Neural cell (in vitro differentiated cells): ENCODE results near the gene AHCTF1. TPM values are rescaled to one million over a fixed set of nuclear protein-coding genes. Genes with fewer than 3 reads are reported as not detected.

Experiments used
- H2AFZ ChIP-seq: fragments of 200-600, 300-800 bp; sonication (generic), shearing (Covaris generic); 2 replicates; pipeline ENCODE4 v1.6.0; 2014; ENCODE audit warnings: low read depth, mild to moderate bottlenecking, antibody characterized with exemption, low read length, moderate library complexity
- H3F3A ChIP-seq: fragments of 200-600 bp; shearing (Covaris generic); 2 replicates; pipeline ENCODE4 v1.6.1; 2016; ENCODE audit warnings: mild to moderate bottlenecking, moderate library complexity, mixed read lengths, antibody characterized with exemption, low read length; ENCODE audit not compliant: insufficient read depth, poor library complexity, severe bottlenecking
- H3K27ac ChIP-seq: fragments of 200-600, 300-800 bp; sonication (generic), shearing (Covaris generic); 2 replicates; pipeline ENCODE4 v1.5.1; 2014; ENCODE audit warnings: mild to moderate bottlenecking, low read length, moderate library complexity
- H3K27me3 ChIP-seq: fragments of 300-800, 200-600 bp; sonication (generic), shearing (Covaris generic); 2 replicates; pipeline ENCODE4 v1.6.0; 2014; ENCODE audit warnings: mild to moderate bottlenecking, low read depth, low read length, moderate library complexity; ENCODE audit not compliant: insufficient read depth
- H3K36me3 ChIP-seq: fragments of 300-800, 200-600 bp; sonication (generic), shearing (Covaris generic); 2 replicates; pipeline ENCODE4 v1.5.1; 2014; ENCODE audit warnings: mild to moderate bottlenecking, antibody characterized with exemption, low read length, moderate library complexity; ENCODE audit not compliant: insufficient read depth
- H3K4me2 ChIP-seq: fragments of 300-800, 200-600 bp; sonication (generic), shearing (Covaris generic); 2 replicates; pipeline ENCODE4 v1.6.0; 2014; ENCODE audit warnings: mild to moderate bottlenecking, low read length
- H3K4me3 ChIP-seq: fragments of 300-800, 200-600 bp; sonication (generic), shearing (Covaris generic); 2 replicates; pipeline ENCODE4 v1.5.1; 2014; ENCODE audit warnings: mild to moderate bottlenecking, low read length, moderate library complexity
- H3K79me2 ChIP-seq: fragments of 200-600 bp; shearing (Covaris generic); replicated peaks from 2 replicates; pipeline ENCODE4 v1.6.0; 2014; ENCODE audit warnings: mild to moderate bottlenecking, low read length, moderate library complexity; ENCODE audit not compliant: insufficient read depth
- H3K9ac ChIP-seq: fragments of 300-800, 200-600 bp; sonication (generic), shearing (Covaris generic); 2 replicates; pipeline ENCODE4 v1.6.1; 2016; ENCODE audit warnings: mild to moderate bottlenecking, low read length, mixed read lengths
- H3K9me2 ChIP-seq: fragments of 200-600 bp; shearing (Covaris generic); 2 replicates; pipeline ENCODE4 v1.6.1; 2016; ENCODE audit warnings: mild to moderate bottlenecking, low read length, mixed read lengths; ENCODE audit not compliant: insufficient read depth
- H3K9me3 ChIP-seq: fragments of 200-600, 300-800 bp; sonication (generic), shearing (Covaris generic); 2 replicates; pipeline ENCODE4 v1.6.1; 2016; ENCODE audit warnings: mild to moderate bottlenecking, mixed run types, low read length, moderate library complexity, mixed read lengths
- H4K20me1 ChIP-seq: fragments of 200-600 bp; shearing (Covaris generic); 2 replicates; pipeline ENCODE4 v1.6.1; 2016; ENCODE audit warnings: mild to moderate bottlenecking, mixed run types; ENCODE audit not compliant: insufficient read depth
- EP300 ChIP-seq: fragments of 450-650 bp; conservative IDR thresholded peaks from 2 replicates; pipeline ENCODE4 v1.6.1; 2014; ENCODE audit warnings: antibody characterized with exemption, mild to moderate bottlenecking, moderate library complexity; ENCODE audit not compliant: poor library complexity, severe bottlenecking
- EZH2 ChIP-seq: fragments of 200-600, 300-800 bp; shearing (Covaris generic), sonication (generic); IDR thresholded peaks from 2 replicates; pipeline ENCODE4 v1.6.1; 2014; ENCODE audit warnings: antibody characterized with exemption, low read length, borderline replicate concordance, mild to moderate bottlenecking; ENCODE audit not compliant: insufficient read depth, poor library complexity, severe bottlenecking
- MXI1 ChIP-seq: fragments of 450-650 bp; conservative IDR thresholded peaks from 2 replicates; pipeline ENCODE4 v1.6.1; 2014; ENCODE audit warnings: antibody characterized with exemption, mild to moderate bottlenecking; ENCODE audit not compliant: poor library complexity, severe bottlenecking
- POLR2AphosphoS5 ChIP-seq: IDR thresholded peaks from 2 replicates; pipeline ENCODE4 v1.6.1; 2012
- RAD21 ChIP-seq: fragments of 450-650 bp; conservative IDR thresholded peaks from 2 replicates; pipeline ENCODE4 v1.6.1; 2014; ENCODE audit warnings: antibody characterized with exemption, mild to moderate bottlenecking, moderate library complexity
- SMC3 ChIP-seq: fragments of 450-650 bp; conservative IDR thresholded peaks from 2 replicates; pipeline ENCODE4 v1.6.1; 2014; ENCODE audit warnings: antibody characterized with exemption, mild to moderate bottlenecking, moderate library complexity; ENCODE audit not compliant: poor library complexity
- TAF1 ChIP-seq: IDR thresholded peaks from 2 replicates; pipeline ENCODE4 v1.6.1; 2012; ENCODE audit warnings: low read depth
- polyA plus RNA-seq: library from polyadenylated mRNA; depleted of rRNA; stranded (reverse); fragments of >200 nt; gene quantifications from 2 replicates; pipeline ENCODE4 v1.2.3, GENCODE V29; 2014
- TF ChIP-seq, protein P1 (sequence below): fragments of 450-650 bp; IDR thresholded peaks from 2 replicates; pipeline ENCODE4 v1.5.1; 2014; ENCODE audit warnings: antibody characterized with exemption, mild to moderate bottlenecking, moderate library complexity; ENCODE audit not compliant: poor library complexity, severe bottlenecking
- TF ChIP-seq, protein P2 (sequence below): IDR thresholded peaks from 2 replicates; pipeline ENCODE4 v1.6.1; 2012; ENCODE audit warnings: borderline replicate concordance

AHCTF1 gene
- polyA plus RNA-seq, 1 donor from 2014 or later: 27.1 TPM

DNA sequence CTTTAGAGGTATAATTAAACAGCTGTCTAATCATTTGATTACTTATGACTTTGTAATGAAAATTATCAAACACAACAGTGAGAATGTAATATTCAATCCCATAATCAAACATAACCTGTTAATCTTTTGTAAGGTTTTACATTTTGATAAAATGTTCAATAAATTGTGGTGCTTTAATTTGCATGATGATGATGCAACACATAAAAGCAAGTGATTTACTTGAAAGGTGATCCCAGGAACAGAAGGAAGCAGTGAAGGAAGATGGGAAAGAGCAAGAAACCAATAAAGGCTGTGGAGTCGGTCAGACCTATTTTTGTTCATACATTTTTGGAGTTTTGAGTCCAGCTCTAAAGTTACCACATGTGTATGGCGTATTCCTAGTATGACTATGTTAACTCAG, 46.5 kb upstream of the AHCTF1 start:
- TF ChIP-seq, protein P1, sequence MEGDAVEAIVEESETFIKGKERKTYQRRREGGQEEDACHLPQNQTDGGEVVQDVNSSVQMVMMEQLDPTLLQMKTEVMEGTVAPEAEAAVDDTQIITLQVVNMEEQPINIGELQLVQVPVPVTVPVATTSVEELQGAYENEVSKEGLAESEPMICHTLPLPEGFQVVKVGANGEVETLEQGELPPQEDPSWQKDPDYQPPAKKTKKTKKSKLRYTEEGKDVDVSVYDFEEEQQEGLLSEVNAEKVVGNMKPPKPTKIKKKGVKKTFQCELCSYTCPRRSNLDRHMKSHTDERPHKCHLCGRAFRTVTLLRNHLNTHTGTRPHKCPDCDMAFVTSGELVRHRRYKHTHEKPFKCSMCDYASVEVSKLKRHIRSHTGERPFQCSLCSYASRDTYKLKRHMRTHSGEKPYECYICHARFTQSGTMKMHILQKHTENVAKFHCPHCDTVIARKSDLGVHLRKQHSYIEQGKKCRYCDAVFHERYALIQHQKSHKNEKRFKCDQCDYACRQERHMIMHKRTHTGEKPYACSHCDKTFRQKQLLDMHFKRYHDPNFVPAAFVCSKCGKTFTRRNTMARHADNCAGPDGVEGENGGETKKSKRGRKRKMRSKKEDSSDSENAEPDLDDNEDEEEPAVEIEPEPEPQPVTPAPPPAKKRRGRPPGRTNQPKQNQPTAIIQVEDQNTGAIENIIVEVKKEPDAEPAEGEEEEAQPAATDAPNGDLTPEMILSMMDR: no peak
- Histone ChIP-seq H3K9me3 (peaks cover 13% of the 10 kb centered on the region), H3K36me3 (peaks cover 10% of the 10 kb centered on the region)

DNA sequence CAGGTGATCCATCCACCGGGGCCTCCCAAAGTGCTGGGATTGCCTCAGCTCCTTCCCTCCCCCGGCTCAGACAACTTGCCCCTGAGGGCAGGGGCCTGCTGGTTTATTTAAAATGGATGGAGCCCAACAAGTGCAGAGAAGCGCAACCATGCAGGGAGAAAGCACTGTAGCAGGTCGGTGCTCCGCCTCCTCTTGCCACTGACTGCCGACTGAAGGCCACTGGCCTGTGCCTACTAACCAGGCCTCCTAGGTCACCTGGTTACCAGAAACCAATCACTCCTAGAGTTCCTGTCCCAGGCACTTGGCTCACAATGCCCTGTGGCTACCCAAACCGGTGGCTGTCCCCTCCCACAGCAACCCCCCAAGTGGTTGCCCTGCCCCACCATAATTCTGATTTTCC, 40.2 kb upstream of the AHCTF1 start:
- Histone ChIP-seq H3F3A (no peaks in the 10 kb centered on the region), H3K9ac (no peak overlapping the region), H4K20me1 (no peaks in the 10 kb centered on the region), H2AFZ (no peak overlapping the region), H3K4me2 (no peak overlapping the region), H3K9me3 (peaks cover 11% of the 10 kb centered on the region), H3K36me3 (no peaks in the 10 kb centered on the region), H3K27ac (no peak overlapping the region), H3K9me2 (no peaks in the 10 kb centered on the region), H3K79me2 (no peaks in the 10 kb centered on the region), H3K4me3 (no peak overlapping the region), H3K27me3 (no peaks in the 10 kb centered on the region)
- TF ChIP-seq, protein P2, sequence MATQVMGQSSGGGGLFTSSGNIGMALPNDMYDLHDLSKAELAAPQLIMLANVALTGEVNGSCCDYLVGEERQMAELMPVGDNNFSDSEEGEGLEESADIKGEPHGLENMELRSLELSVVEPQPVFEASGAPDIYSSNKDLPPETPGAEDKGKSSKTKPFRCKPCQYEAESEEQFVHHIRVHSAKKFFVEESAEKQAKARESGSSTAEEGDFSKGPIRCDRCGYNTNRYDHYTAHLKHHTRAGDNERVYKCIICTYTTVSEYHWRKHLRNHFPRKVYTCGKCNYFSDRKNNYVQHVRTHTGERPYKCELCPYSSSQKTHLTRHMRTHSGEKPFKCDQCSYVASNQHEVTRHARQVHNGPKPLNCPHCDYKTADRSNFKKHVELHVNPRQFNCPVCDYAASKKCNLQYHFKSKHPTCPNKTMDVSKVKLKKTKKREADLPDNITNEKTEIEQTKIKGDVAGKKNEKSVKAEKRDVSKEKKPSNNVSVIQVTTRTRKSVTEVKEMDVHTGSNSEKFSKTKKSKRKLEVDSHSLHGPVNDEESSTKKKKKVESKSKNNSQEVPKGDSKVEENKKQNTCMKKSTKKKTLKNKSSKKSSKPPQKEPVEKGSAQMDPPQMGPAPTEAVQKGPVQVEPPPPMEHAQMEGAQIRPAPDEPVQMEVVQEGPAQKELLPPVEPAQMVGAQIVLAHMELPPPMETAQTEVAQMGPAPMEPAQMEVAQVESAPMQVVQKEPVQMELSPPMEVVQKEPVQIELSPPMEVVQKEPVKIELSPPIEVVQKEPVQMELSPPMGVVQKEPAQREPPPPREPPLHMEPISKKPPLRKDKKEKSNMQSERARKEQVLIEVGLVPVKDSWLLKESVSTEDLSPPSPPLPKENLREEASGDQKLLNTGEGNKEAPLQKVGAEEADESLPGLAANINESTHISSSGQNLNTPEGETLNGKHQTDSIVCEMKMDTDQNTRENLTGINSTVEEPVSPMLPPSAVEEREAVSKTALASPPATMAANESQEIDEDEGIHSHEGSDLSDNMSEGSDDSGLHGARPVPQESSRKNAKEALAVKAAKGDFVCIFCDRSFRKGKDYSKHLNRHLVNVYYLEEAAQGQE: no peak
- no peak for TF ChIP-seq TAF1
- TF ChIP-seq SMC3: no peak
- no peak for TF ChIP-seq EZH2
- no peak for TF ChIP-seq EP300
- TF ChIP-seq MXI1: no peak

More for the DNA sequence above, 46.5 kb upstream of the AHCTF1 start:
- H3F3A ChIP-seq: no peaks in the 10 kb centered on the region
- no peaks in the 10 kb centered on the region for H3K27me3 ChIP-seq
- H3K79me2 ChIP-seq: no peaks in the 10 kb centered on the region
- no peak overlapping the region for H3K4me2 ChIP-seq
- H4K20me1 ChIP-seq: no peaks in the 10 kb centered on the region
- H2AFZ ChIP-seq: no peak overlapping the region
- H3K27ac ChIP-seq: no peak overlapping the region
- H3K9me2 ChIP-seq: no peaks in the 10 kb centered on the region
- no peak overlapping the region for H3K9ac ChIP-seq
- H3K4me3 ChIP-seq: no peak overlapping the region

DNA sequence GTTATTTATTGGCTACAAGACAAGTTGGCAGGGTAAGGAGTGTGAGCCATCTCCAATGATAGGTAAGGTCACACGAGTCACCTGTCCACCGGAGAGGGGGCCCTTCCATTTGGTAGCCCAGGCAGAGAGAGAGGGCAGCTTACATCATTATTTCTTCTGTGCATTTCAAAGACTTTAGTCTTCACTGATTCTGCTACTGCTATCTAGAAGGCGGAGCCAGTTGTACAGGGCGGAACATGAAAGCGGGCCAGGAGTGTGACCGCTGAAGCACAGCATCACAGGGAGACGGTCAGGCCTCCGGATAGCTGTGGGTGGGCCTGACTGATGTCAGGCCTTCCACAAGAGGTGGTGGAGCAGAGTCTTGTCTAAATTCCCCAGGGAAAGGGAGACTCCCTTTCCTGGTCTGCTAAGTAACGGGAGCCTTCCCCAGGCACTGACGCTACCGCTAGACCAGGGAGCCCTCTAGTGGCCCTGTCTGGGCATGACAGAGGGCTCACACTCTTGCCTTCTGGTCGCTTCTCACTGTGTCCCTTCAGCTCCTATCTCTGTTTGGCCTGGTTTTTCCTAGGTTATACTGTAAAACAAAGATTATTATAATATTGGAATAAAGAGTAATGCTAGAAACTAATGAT, 39.5 kb upstream of the AHCTF1 start:
- H3K4me2 ChIP-seq: no peak overlapping the region
- no peaks in the 10 kb centered on the region for H4K20me1 ChIP-seq
- no peak overlapping the region for H3K27ac ChIP-seq
- TF ChIP-seq RAD21 (no peak), EP300 (no peak), SMC3 (no peak), POLR2AphosphoS5 (no peak), MXI1 (no peak), EZH2 (no peak), TAF1 (no peak)
- TF ChIP-seq, protein P1: no peak
- TF ChIP-seq, protein P2: no peak
- no peak overlapping the region for H3K4me3 ChIP-seq
- H3K9ac ChIP-seq: no peak overlapping the region
- H3K27me3 ChIP-seq: no peaks in the 10 kb centered on the region
- H2AFZ ChIP-seq: no peak overlapping the region
- H3K36me3 ChIP-seq: no peaks in the 10 kb centered on the region
- H3F3A ChIP-seq: no peaks in the 10 kb centered on the region
- no peaks in the 10 kb centered on the region for H3K9me2 ChIP-seq
- peaks cover 14% of the 10 kb centered on the region for H3K9me3 ChIP-seq
- H3K79me2 ChIP-seq: no peaks in the 10 kb centered on the region
